MCF 10A (cell line): ENCODE measurements around the gene CYBC1. TPM values are rescaled to one million over a fixed set of nuclear protein-coding genes. Genes with fewer than 3 reads are reported as not detected.

Experiments
- BruUV-seq: library from RNA; stranded (reverse); fragments of 400-500 nt; replicated peaks from 2 replicates; lab custom pipeline; 2021; lab: Mats Ljungman, UMichigan
- CTCF ChIA-PET: fragments of 300-600 bp; sonication (Branson Sonifier 250); formaldehyde crosslinking; extraction: SDS; loops from one replicate; lab custom pipeline; 2021; ENCODE audit warnings: antibody characterized with exemption, inconsistent platforms; lab: Yijun Ruan, JAX
- POLR2A ChIA-PET: fragments of 300-600, 350-650 bp; sonication (Branson Sonifier 250); formaldehyde crosslinking; extraction: SDS; loops from one replicate; lab custom pipeline; 2020; ENCODE audit warnings: antibody characterized with exemption, inconsistent platforms; lab: Yijun Ruan, JAX
- DNase-seq: peaks from one replicate; pipeline ENCODE4 v3.0.0-alpha.2; 2018; ENCODE audit not compliant: unreplicated experiment
- H3K27ac Mint-ChIP-seq: one replicate; pipeline ENCODE4 v1.8.0; 2022; ENCODE audit warnings: mild to moderate bottlenecking, low read depth, mixed read lengths; ENCODE audit not compliant: unreplicated experiment
- H3K27me3 Mint-ChIP-seq: one replicate; pipeline ENCODE4 v1.8.0; 2022; ENCODE audit warnings: mixed read lengths; ENCODE audit not compliant: insufficient read depth, unreplicated experiment
- H3K36me3 Mint-ChIP-seq: one replicate; pipeline ENCODE4 v1.8.0; 2022; ENCODE audit warnings: mild to moderate bottlenecking, moderate library complexity, mixed read lengths; ENCODE audit not compliant: insufficient read depth, unreplicated experiment
- H3K4me1 Mint-ChIP-seq: one replicate; pipeline ENCODE4 v1.8.0; 2022; ENCODE audit warnings: mixed read lengths; ENCODE audit not compliant: insufficient read depth, unreplicated experiment
- H3K4me3 Mint-ChIP-seq: one replicate; pipeline ENCODE4 v1.8.0; 2022; ENCODE audit warnings: mild to moderate bottlenecking, moderate library complexity, mixed read lengths; ENCODE audit not compliant: unreplicated experiment
- H3K9me3 Mint-ChIP-seq: one replicate; pipeline ENCODE4 v1.8.0; 2022; ENCODE audit warnings: mixed read lengths; ENCODE audit not compliant: unreplicated experiment
- CTCF ChIP-seq: fragments of 200-600 bp; IDR thresholded peaks from one replicate; pipeline ENCODE4 v1.8.0; 2022; ENCODE audit warnings: antibody characterized with exemption, mild to moderate bottlenecking; ENCODE audit not compliant: unreplicated experiment
- intact Hi-C: fragments of 100-400 bp; cut with micrococcal nuclease; formaldehyde crosslinking; loops from 2 replicates; pipeline ENCODE4 v1.14.1; 2022
- total RNA-seq: library from RNA; stranded (reverse); gene quantifications from 2 replicates; pipeline ENCODE4 v1.2.3, GENCODE V29; 2022

CYBC1 gene
- total RNA-seq, 1 experiment from 2014 or later = 38.0 TPM

- peaks cover 46% of the 10 kb centered on the region for H3K36me3 Mint-ChIP-seq
- H3K4me3 Mint-ChIP-seq = no peak overlapping the region
- no TSS peak for BruUV-seq
- intact Hi-C loops = no loop called here
- ChIA-PET CTCF (interaction anchor here (0.6 kb wide), 2 partner anchors 128 to 170 kb away, joined by 3 to 4 read pairs; no protein-coding TSS in a partner anchor), POLR2A (no interaction called here)
- H3K4me1 Mint-ChIP-seq = no peaks in the 10 kb centered on the region
- no peaks in the 10 kb centered on the region for H3K27me3 Mint-ChIP-seq
- TF ChIP-seq CTCF = no peak
- H3K27ac Mint-ChIP-seq = no peak overlapping the region
- H3K9me3 Mint-ChIP-seq = no peaks in the 10 kb centered on the region
- no peak for DNase-seq
These were observed 44.4 kb downstream of the CYBC1 start for GRCh38 chr17:82406131-82406671.

- peaks cover 54% of the 10 kb centered on the region for H3K36me3 Mint-ChIP-seq
- TF ChIP-seq CTCF = no peak
- intact Hi-C loops = no loop called here
- no peak for DNase-seq
- no peaks in the 10 kb centered on the region for H3K9me3 Mint-ChIP-seq
- POLR2A ChIA-PET = no interaction called here
- no peak overlapping the region for H3K4me3 Mint-ChIP-seq
- BruUV-seq = no TSS peak
- H3K27me3 Mint-ChIP-seq = no peaks in the 10 kb centered on the region
- H3K4me1 Mint-ChIP-seq = no peaks in the 10 kb centered on the region
- CTCF ChIA-PET = interaction anchor here (0.6 kb wide), 1 partner anchor 29 kb away, joined by 3 read pairs; no protein-coding TSS in a partner anchor
- H3K27ac Mint-ChIP-seq = no peak overlapping the region
These were observed 45.5 kb downstream of the CYBC1 start for GRCh38 chr17:82405051-82405450.

- DNase-seq = no peak
- ChIA-PET CTCF (no interaction called here), POLR2A (no interaction called here)
- no peaks in the 10 kb centered on the region for H3K27me3 Mint-ChIP-seq
- no peaks in the 10 kb centered on the region for H3K4me1 Mint-ChIP-seq
- intact Hi-C loops = no loop called here
- H3K9me3 Mint-ChIP-seq = no peaks in the 10 kb centered on the region
- TF ChIP-seq CTCF = no peak
- H3K27ac Mint-ChIP-seq = no peak overlapping the region
- H3K36me3 Mint-ChIP-seq = peaks cover 47% of the 10 kb centered on the region
- no TSS peak for BruUV-seq
- no peak overlapping the region for H3K4me3 Mint-ChIP-seq
These were observed 46.6 kb downstream of the CYBC1 start for GRCh38 chr17:82403662-82404660.

- no TSS peak for BruUV-seq
- H3K4me1 Mint-ChIP-seq = peaks cover 5% of the 10 kb centered on the region
- no peaks in the 10 kb centered on the region for H3K27me3 Mint-ChIP-seq
- no peak for TF ChIP-seq CTCF
- POLR2A ChIA-PET = no interaction called here
- intact Hi-C loops = no loop called here
- CTCF ChIA-PET = interaction anchor here (0.6 kb wide), 1 partner anchor 12 kb away, joined by 3 read pairs; no protein-coding TSS in a partner anchor
- peaks cover 41% of the 10 kb centered on the region for H3K36me3 Mint-ChIP-seq
- DNase-seq = no peak
- H3K4me3 Mint-ChIP-seq = no peak overlapping the region
- no peak overlapping the region for H3K27ac Mint-ChIP-seq
- no peaks in the 10 kb centered on the region for H3K9me3 Mint-ChIP-seq
These were observed 47.7 kb downstream of the CYBC1 start for GRCh38 chr17:82402865-82403264.
